NT2/D1 (cell line): Measurements from ENCODE around the gene CPOX.

Source experiments
- SUZ12 ChIP-seq: IDR thresholded peaks from 2 replicates; pipeline ENCODE4 v1.6.1; 2011; ENCODE audit not compliant: insufficient read length, insufficient read depth; ENCODE audit errors: extremely low read depth
- YY1 ChIP-seq: IDR thresholded peaks from 2 replicates; pipeline ENCODE4 v1.6.1; 2011; ENCODE audit not compliant: insufficient read length, insufficient read depth
- ZNF274 ChIP-seq: IDR thresholded peaks from 2 replicates; pipeline ENCODE4 v1.6.1; 2011; ENCODE audit warnings: mild to moderate bottlenecking, low read depth, low read length

DNA sequence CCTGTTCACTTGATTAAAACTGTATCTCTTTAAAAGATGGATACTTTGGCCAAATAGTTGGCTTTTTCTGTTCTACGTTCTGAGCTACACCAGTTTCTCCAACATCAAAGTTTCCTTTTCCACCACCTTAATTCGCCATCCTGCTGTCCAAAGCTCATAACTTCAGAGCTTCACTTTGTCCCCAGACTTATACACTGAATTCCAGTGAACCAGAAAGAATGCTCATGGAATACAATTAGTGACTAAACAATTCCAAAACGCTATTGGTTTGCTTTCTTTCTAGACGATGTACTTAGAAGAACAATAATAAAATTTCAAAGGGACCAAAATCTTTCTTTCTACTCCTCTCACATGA is 38.4 kb downstream of the CPOX start:
- TF ChIP-seq YY1 (no peak), ZNF274 (no peak), SUZ12 (no peak)
